HG02642 (cell line): ENCODE data around the gene EFCAB8.

Source experiments
- ATAC-seq: cut with Tn5 transposase; IDR thresholded peaks from one replicate; pipeline ENCODE4 v1.9.1; 2021; ENCODE audit warnings: mild to moderate bottlenecking; ENCODE audit not compliant: unreplicated experiment, poor library complexity

EFCAB8 gene

GRCh38 chr20:33000802-33001466, 142.2 kb downstream of the EFCAB8 start:
- ATAC-seq = no peak

GRCh38 chr20:33002087-33002808, 143.5 kb downstream of the EFCAB8 start:
- no peak for ATAC-seq

GRCh38 chr20:33004141-33004751, 145.5 kb downstream of the EFCAB8 start, which contains the start of gene SUN5:
Gene SUN5, minus strand, starts transcription at chr20:33004433. Its CDS starts 93 bp downstream, at chr20:33004340.
- no peak for ATAC-seq

- ATAC-seq = no peak
Measured at GRCh38 chr20:33005132-33005566, 146.4 kb downstream of the EFCAB8 start.

- ATAC-seq = no peak
Measured at GRCh38 chr20:33005908-33006775, 147.4 kb downstream of the EFCAB8 start.

GRCh38 chr20:33006776-33007375, 148.2 kb downstream of the EFCAB8 start:
- ATAC-seq = no peak

GRCh38 chr20:33007376-33008335, 148.9 kb downstream of the EFCAB8 start, which contains the start of gene BPIFB2:
Gene BPIFB2, plus strand, starts transcription at chr20:33007704. Its CDS starts 871 bp downstream, at chr20:33008575.
- no peak for ATAC-seq

GRCh38 chr20:33008336-33009213, 149.9 kb downstream of the EFCAB8 start:
- ATAC-seq = no peak

- ATAC-seq = no peak
Measured at GRCh38 chr20:33009214-33010132, 150.8 kb downstream of the EFCAB8 start.

GRCh38 chr20:33010133-33010504, 151.4 kb downstream of the EFCAB8 start:
- ATAC-seq = no peak

- no peak for ATAC-seq
Measured at GRCh38 chr20:33010674-33011449, 152.1 kb downstream of the EFCAB8 start.
